Measurements from ENCODE around the gene TMEM252. TPM values are rescaled to one million over a fixed set of nuclear protein-coding genes. Genes with fewer than 3 reads are reported as not detected.

Gene TMEM252
- total RNA-seq, 2 donors from 2014 or later = not detected

- no peak overlapping the region for H3K27ac ChIP-seq
- no peak overlapping the region for H3K9ac ChIP-seq (ENCODE audit: low read depth in 2 of 2, low read length in 2 of 2)
- no peaks in the 10 kb centered on the region for H3K36me3 ChIP-seq
- no peak for DNase-seq
- intact Hi-C loops (cut with DNase I) = loop anchor here (10.0 kb wide), 1 partner anchor 152 kb away; the partner anchor contains the start of gene PGM5
- TF ChIP-seq, protein P1, sequence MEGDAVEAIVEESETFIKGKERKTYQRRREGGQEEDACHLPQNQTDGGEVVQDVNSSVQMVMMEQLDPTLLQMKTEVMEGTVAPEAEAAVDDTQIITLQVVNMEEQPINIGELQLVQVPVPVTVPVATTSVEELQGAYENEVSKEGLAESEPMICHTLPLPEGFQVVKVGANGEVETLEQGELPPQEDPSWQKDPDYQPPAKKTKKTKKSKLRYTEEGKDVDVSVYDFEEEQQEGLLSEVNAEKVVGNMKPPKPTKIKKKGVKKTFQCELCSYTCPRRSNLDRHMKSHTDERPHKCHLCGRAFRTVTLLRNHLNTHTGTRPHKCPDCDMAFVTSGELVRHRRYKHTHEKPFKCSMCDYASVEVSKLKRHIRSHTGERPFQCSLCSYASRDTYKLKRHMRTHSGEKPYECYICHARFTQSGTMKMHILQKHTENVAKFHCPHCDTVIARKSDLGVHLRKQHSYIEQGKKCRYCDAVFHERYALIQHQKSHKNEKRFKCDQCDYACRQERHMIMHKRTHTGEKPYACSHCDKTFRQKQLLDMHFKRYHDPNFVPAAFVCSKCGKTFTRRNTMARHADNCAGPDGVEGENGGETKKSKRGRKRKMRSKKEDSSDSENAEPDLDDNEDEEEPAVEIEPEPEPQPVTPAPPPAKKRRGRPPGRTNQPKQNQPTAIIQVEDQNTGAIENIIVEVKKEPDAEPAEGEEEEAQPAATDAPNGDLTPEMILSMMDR (IDR thresholded peaks at IDR 0.05) = peak; percentile 58
- no peaks in the 10 kb centered on the region for H3K9me3 ChIP-seq
- H3K4me3 ChIP-seq = no peak overlapping the region
- no peaks in the 10 kb centered on the region for H3K27me3 ChIP-seq
- H3K4me1 ChIP-seq = no peaks in the 10 kb centered on the region
These were observed 33.4 kb downstream of the TMEM252 start for GRCh38 chr9:68507130-68507805.

GRCh38 chr9:68506551-68506950, 34.1 kb downstream of the TMEM252 start:
- no peaks in the 10 kb centered on the region for H3K27me3 ChIP-seq
- H3K9ac ChIP-seq (ENCODE audit: low read depth in 2 of 2, low read length in 2 of 2) = no peak overlapping the region
- no peak overlapping the region for H3K4me3 ChIP-seq
- H3K36me3 ChIP-seq = no peaks in the 10 kb centered on the region
- DNase-seq = no peak
- TF ChIP-seq, protein P1 (IDR thresholded peaks at IDR 0.05) = no peak
- intact Hi-C loops (cut with DNase I) = loop anchor here (10.0 kb wide), 1 partner anchor 152 kb away; the partner anchor contains the start of gene PGM5
- H3K9me3 ChIP-seq = no peaks in the 10 kb centered on the region
- H3K27ac ChIP-seq = peak overlapping the region; percentile 22
- H3K4me1 ChIP-seq = no peaks in the 10 kb centered on the region

GRCh38 chr9:68505681-68506409, 34.8 kb downstream of the TMEM252 start:
- no peaks in the 10 kb centered on the region for H3K27me3 ChIP-seq
- no peak overlapping the region for H3K9ac ChIP-seq (ENCODE audit: low read depth in 2 of 2, low read length in 2 of 2)
- no peak for DNase-seq
- no peaks in the 10 kb centered on the region for H3K4me1 ChIP-seq
- TF ChIP-seq, protein P1 (IDR thresholded peaks at IDR 0.05) = no peak
- H3K27ac ChIP-seq = peak overlapping the region; percentile 22
- no peaks in the 10 kb centered on the region for H3K36me3 ChIP-seq
- intact Hi-C loops (cut with DNase I) = loop anchor here (10.0 kb wide), 1 partner anchor 151 kb away; the partner anchor contains the start of gene PGM5
- H3K9me3 ChIP-seq = no peaks in the 10 kb centered on the region
- no peak overlapping the region for H3K4me3 ChIP-seq

DNA sequence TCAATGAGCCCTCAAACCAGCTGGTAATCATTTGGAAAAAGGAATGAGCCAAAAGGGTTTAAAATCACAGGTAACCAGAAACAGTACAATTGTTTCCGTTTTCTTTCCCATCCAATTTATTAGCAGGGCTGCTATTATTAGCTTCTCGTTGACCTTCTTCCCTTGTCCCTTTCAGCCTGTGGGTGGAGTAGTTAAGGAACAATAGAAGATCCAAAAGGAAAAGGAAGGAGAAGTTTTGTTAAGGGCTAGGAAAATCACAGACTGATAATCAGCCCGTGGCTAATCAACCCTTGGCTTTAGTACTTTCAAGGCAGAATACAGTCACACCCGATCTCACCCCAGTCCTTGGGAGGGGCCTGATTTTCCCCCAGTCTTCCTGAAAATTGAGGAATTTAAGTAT, 38.4 kb downstream of the TMEM252 start:
- H3K4me1 ChIP-seq = no peaks in the 10 kb centered on the region
- TF ChIP-seq, protein P1 (IDR thresholded peaks at IDR 0.05) = no peak
- no peak overlapping the region for H3K9ac ChIP-seq (ENCODE audit: low read depth in 2 of 2, low read length in 2 of 2)
- no peaks in the 10 kb centered on the region for H3K9me3 ChIP-seq
- no peak overlapping the region for H3K27ac ChIP-seq
- H3K4me3 ChIP-seq = no peak overlapping the region
- no peaks in the 10 kb centered on the region for H3K27me3 ChIP-seq
- intact Hi-C loops (cut with DNase I) = loop anchor here (10.0 kb wide), 1 partner anchor 147 kb away; the partner anchor contains the start of gene PGM5
- H3K36me3 ChIP-seq = no peaks in the 10 kb centered on the region
- DNase-seq = no peak

GRCh38 chr9:68500457-68501381, 40.0 kb downstream of the TMEM252 start:
- H3K27me3 ChIP-seq = no peaks in the 10 kb centered on the region
- H3K4me3 ChIP-seq = no peak overlapping the region
- H3K9me3 ChIP-seq = no peaks in the 10 kb centered on the region
- no peak overlapping the region for H3K27ac ChIP-seq
- intact Hi-C loops (cut with DNase I) = loop anchor here (10.0 kb wide), 1 partner anchor 146 kb away; the partner anchor contains the start of gene PGM5
- DNase-seq = no peak
- TF ChIP-seq, protein P1 (IDR thresholded peaks at IDR 0.05) = no peak
- H3K4me1 ChIP-seq = no peaks in the 10 kb centered on the region
- H3K9ac ChIP-seq (ENCODE audit: low read depth in 2 of 2, low read length in 2 of 2) = no peak overlapping the region
- no peaks in the 10 kb centered on the region for H3K36me3 ChIP-seq

All from colonic mucosa (tissue), 4 donors.